SJSA1 (cell line): ENCODE results near the gene AGR2. TPM values are rescaled to one million over a fixed set of nuclear protein-coding genes. Genes with fewer than 3 reads are reported as not detected.
A peak's percentile ranks its signal among the peaks of the same experiment; 100 is the strongest.

Experiments used
- DNase-seq, 2 experiments: peaks; one replicate each; pipeline ENCODE4 v3.0.0-alpha.2; 2015 to 2020; ENCODE audit warnings: low spot score in 2 of 2, low read depth in 1 of 2
- H3K27ac ChIP-seq: fragments of 250-450 bp; sonication (Bioruptor Pico); 2 replicates; pipeline ENCODE4 v1.5.1; 2020; ENCODE audit warnings: mild to moderate bottlenecking, moderate library complexity
- H3K27me3 ChIP-seq: fragments of 250-450 bp; sonication (Bioruptor Pico); replicated peaks from 2 replicates; pipeline ENCODE4 v1.5.1; 2020; ENCODE audit warnings: mild to moderate bottlenecking, moderate library complexity
- H3K36me3 ChIP-seq: fragments of 250-450 bp; sonication (Bioruptor Pico); 2 replicates; pipeline ENCODE4 v1.5.1; 2020; ENCODE audit warnings: mild to moderate bottlenecking
- H3K4me1 ChIP-seq: fragments of 250-450 bp; sonication (Bioruptor Pico); replicated peaks from 2 replicates; pipeline ENCODE4 v1.6.1; 2021; ENCODE audit warnings: mild to moderate bottlenecking
- H3K4me3 ChIP-seq: fragments of 250-450 bp; sonication (Bioruptor Pico); 2 replicates; pipeline ENCODE4 v1.5.1; 2020; ENCODE audit warnings: mild to moderate bottlenecking
- H3K9me3 ChIP-seq: fragments of 250-450 bp; sonication (Bioruptor Pico); replicated peaks from 2 replicates; pipeline ENCODE4 v1.5.1; 2020; ENCODE audit warnings: mild to moderate bottlenecking
- total RNA-seq: library from RNA; depleted of rRNA; stranded (reverse); fragments of >200 nt; shearing (Covaris generic); gene quantifications from 2 replicates; pipeline ENCODE4 v1.2.3, GENCODE V29; 2014; rRNA removed

The AGR2 gene
- total RNA-seq, 1 experiment from 2014 or later, result not detected

DNA sequence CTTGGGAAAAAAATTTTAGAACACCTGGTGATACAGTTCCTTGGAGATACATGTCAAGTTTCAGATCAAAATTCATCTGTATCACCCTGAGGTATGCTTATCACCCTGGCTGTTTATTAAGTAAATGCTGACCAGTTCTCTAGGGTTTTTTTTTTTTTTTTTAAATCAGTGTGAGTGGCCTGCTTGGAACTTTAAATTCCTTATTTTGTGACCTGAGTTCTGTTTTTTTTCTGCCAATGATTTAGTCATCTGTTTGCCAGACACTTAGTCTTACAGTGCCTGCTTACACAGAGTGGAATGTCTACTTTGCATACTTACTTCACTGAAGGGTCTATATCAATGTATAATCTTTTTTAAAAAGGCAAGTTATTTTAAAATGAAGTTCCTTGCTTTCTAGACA lies 49.4 kb downstream of the AGR2 start:
- H3K27me3 ChIP-seq, result no peaks in the 10 kb centered on the region
- no peak overlapping the region for H3K4me3 ChIP-seq
- H3K27ac ChIP-seq, result no peak overlapping the region
- no peaks in the 10 kb centered on the region for H3K36me3 ChIP-seq
- H3K4me1 ChIP-seq, result peaks cover 13% of the 10 kb centered on the region
- H3K9me3 ChIP-seq, result no peaks in the 10 kb centered on the region
- peak in 1 of 2 experiments; percentile 22 for DNase-seq

DNA sequence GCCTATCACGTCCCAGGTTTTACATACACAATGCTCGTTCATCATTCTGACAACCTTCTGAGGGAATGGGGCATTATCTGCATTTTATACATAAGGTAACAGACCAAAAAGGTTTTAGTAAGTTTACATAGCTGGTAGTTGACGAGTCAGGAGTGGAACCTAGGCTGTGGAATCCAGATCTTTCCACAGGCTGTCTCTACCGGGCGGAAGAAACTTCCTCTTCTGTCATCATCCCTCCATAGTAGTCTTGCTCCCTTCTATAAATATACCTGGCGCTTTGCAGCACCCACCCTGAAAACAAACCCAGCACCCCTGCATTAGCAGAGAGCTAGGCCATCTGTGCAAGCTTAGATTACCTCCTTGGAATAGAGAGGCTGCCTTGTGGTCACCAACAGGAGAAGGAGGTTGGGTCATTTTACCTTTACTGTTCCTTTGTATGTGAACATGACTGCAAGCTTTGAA lies 49.9 kb downstream of the AGR2 start:
- Histone ChIP-seq H3K27me3 (no peaks in the 10 kb centered on the region), H3K9me3 (no peaks in the 10 kb centered on the region), H3K27ac (no peak overlapping the region), H3K36me3 (no peaks in the 10 kb centered on the region), H3K4me1 (peaks cover 13% of the 10 kb centered on the region), H3K4me3 (peak overlapping the region; percentile 59)
- DNase-seq, result peak in 1 of 2 experiments; percentile 23

DNA sequence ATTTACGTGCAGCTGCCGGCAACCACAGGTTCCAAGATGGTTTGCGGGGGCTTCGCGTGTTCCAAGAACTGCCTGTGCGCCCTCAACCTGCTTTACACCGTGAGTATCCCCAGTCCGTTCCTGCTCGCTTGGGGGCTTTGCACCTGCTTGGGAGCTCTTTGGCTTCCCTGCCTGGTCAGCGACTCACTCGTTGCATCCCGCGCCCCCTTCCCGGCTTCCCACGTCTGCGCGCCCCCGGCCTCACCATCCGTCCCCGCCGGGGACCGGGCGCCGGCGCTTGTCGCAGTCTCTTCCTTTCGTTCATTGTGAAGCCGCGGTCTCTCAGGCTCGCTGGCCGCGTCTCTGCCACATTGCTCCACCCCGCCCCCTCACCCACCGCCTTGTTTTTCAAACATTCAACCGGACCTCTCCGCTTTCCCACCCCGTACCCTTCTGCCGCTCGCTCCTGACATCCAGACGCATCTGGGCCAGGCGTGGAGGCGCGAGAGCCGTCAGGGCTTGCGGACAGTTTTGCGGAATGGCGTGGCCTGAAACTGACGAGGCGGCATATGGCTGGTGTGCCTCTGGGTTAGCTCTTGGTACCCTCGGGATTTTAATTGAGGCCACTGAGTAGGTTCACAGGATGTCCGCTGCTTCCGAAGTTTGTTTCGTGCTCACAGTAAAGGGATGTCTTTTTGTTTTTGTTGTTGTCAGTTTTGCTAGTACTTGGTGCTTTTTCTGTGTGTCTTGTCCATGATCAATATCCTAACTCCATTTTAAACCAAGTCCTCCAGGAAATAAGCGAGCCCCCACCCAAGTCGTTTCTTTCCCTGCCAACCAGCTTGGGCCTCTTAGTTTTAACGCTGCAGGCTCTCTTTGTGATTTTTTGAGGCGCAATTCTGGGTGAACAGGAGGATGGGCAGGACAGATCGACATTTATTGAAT lies 50.6 kb downstream of the AGR2 start:
- no peaks in the 10 kb centered on the region for H3K27me3 ChIP-seq
- H3K27ac ChIP-seq, result no peak overlapping the region
- peak; percentile 61 to 62 for DNase-seq
- no peaks in the 10 kb centered on the region for H3K9me3 ChIP-seq
- no peaks in the 10 kb centered on the region for H3K36me3 ChIP-seq
- peaks cover 13% of the 10 kb centered on the region for H3K4me1 ChIP-seq
- H3K4me3 ChIP-seq, result peak overlapping the region; percentile 59

DNA sequence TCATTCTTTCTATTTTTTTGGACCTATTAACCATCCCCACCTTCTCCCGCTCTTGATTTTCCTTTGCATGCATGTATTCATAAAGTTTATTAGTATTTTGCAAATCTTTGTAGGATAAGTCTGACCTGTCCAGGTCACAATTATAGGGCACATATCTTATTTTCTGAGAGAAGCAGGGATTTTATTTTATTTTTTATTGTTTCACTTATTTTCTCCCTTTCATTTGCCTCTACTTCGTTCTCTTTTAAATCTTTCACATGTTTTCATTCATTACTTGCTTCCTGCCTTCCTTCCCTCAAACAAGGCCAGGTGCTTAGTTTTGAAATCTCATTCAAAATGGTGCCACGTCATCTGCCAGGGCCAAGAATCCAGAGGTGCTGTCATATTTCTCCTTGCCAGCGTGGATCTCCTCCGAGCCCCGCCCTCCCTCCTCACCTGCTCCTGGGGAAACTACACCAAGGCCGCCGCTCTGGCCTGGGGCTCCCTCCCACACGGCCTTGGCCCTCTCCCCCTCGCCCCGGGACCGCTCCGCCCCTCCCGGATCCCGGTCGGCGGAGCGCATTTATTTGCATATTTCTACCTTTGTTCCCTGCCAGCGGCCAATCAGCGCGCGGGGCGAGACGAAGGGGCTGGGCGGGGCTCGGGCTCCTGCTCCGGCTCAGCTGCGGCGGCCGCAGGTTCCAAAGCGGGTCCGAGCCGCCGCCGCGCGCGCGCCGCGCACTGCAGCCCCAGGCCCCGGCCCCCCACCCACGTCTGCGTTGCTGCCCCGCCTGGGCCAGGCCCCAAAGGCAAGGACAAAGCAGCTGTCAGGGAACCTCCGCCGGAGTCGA lies 51.5 kb downstream of the AGR2 start, which contains the start of gene TSPAN13:
TSPAN13 (plus strand) TSS at position 654 of the 830 bp plus-strand sequence. CDS start 213 bp downstream, outside the sequence.
- Histone ChIP-seq H3K4me3 (peak within 1 kb of the TSS; percentile 59), H3K36me3 (no peaks in the 10 kb centered on the region), H3K27ac (peak within 1 kb of the TSS; percentile 28; the same call in 1 of the 2 replicates), H3K4me1 (peaks cover 13% of the 10 kb centered on the region), H3K9me3 (no peaks in the 10 kb centered on the region), H3K27me3 (no peaks in the 10 kb centered on the region)
- peak; percentile 73 to 82 for DNase-seq

DNA sequence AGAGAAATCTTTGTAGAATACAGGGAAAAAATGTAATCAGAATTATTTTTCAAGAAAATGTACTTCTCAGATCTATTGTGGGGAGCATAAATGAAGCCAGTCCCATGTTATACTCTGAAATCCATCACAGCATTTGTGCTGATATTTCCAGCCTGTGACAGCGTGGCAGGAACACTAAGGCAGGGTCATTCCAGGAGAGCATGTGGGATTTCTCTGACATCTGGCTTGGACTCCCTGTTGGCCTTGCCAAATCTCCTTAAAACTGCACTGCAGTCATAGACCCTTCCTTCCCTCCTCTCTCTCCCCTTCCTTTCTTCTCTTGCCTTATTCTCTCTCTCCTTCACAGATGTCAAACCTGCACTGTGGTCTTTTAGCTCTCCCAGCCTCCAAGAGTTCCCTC lies 57.7 kb downstream of the AGR2 start:
- Histone ChIP-seq H3K4me1 (peaks cover 23% of the 10 kb centered on the region), H3K27me3 (no peaks in the 10 kb centered on the region), H3K4me3 (no peak overlapping the region), H3K27ac (no peak overlapping the region), H3K9me3 (no peaks in the 10 kb centered on the region), H3K36me3 (no peaks in the 10 kb centered on the region)
- DNase-seq, result no peak

GRCh38 chr7:16745645-16746044 lies 59.2 kb downstream of the AGR2 start:
- no peak overlapping the region for H3K4me3 ChIP-seq
- DNase-seq, result no peak
- no peaks in the 10 kb centered on the region for H3K27me3 ChIP-seq
- H3K36me3 ChIP-seq, result no peaks in the 10 kb centered on the region
- no peaks in the 10 kb centered on the region for H3K9me3 ChIP-seq
- no peak overlapping the region for H3K27ac ChIP-seq
- H3K4me1 ChIP-seq, result peaks cover 36% of the 10 kb centered on the region

- Histone ChIP-seq H3K27ac (no peak overlapping the region), H3K9me3 (no peaks in the 10 kb centered on the region), H3K27me3 (no peaks in the 10 kb centered on the region), H3K4me1 (peaks cover 44% of the 10 kb centered on the region), H3K36me3 (no peaks in the 10 kb centered on the region), H3K4me3 (no peak overlapping the region)
- no peak for DNase-seq
Measured at GRCh38 chr7:16744518-16745250, 60.1 kb downstream of the AGR2 start.

GRCh38 chr7:16743236-16743635 lies 61.6 kb downstream of the AGR2 start:
- no peaks in the 10 kb centered on the region for H3K36me3 ChIP-seq
- no peaks in the 10 kb centered on the region for H3K27me3 ChIP-seq
- H3K9me3 ChIP-seq, result no peaks in the 10 kb centered on the region
- no peak overlapping the region for H3K4me3 ChIP-seq
- peak overlapping the region; percentile 43 for H3K27ac ChIP-seq
- DNase-seq, result peak in 1 of 2 experiments; percentile 58
- peaks cover 48% of the 10 kb centered on the region for H3K4me1 ChIP-seq

- Histone ChIP-seq H3K36me3 (no peaks in the 10 kb centered on the region), H3K27me3 (no peaks in the 10 kb centered on the region), H3K4me3 (no peak overlapping the region), H3K9me3 (no peaks in the 10 kb centered on the region), H3K27ac (peak overlapping the region; percentile 43), H3K4me1 (peaks cover 48% of the 10 kb centered on the region)
- no peak for DNase-seq
Measured at GRCh38 chr7:16742547-16742946, 62.3 kb downstream of the AGR2 start.

Other genes with a start within 250 kb of the AGR2 start
- 19.2 and 23.9 TPM in 2 replicates for gene ANKMY2, start 159.2 kb downstream of the AGR2 start, total RNA-seq
- 78.6 and 97.0 TPM in 2 replicates for gene BZW2, start 158.8 kb downstream of the AGR2 start, total RNA-seq
- gene TSPAN13, start 51.2 kb downstream of the AGR2 start, total RNA-seq, result 57.9 and 64.3 TPM in 2 replicates
- not detected in 2 replicates for gene AGR3, start 77.0 kb upstream of the AGR2 start, total RNA-seq